GM19324 (cell line): ENCODE data around the gene NRM.
"Not testable (repeated sequence)": the region's sequence is repeated elsewhere in the genome, so short reads cannot be mapped to it uniquely, and the experiment has no call there.

Experiments used
- ATAC-seq: cut with Tn5 transposase; IDR thresholded peaks from one replicate; pipeline ENCODE4 v1.9.1; 2021; ENCODE audit warnings: mild to moderate bottlenecking, moderate library complexity; ENCODE audit not compliant: unreplicated experiment, low FRiP score

The NRM gene

GRCh38 chr6:30672445-30673253 is 18.1 kb downstream of the NRM start, which contains the start of gene DHX16:
Gene DHX16, minus strand, starts transcription at chr6:30673006. Its CDS starts 165 bp downstream, at chr6:30672841.
- peak; percentile 86 for ATAC-seq

- ATAC-seq: no peak
Measured at GRCh38 chr6:30670760-30671527, 19.8 kb downstream of the NRM start.

GRCh38 chr6:30666300-30666699 is 24.5 kb downstream of the NRM start:
- ATAC-seq: not testable (repeated sequence)

GRCh38 chr6:30664994-30665767 is 25.6 kb downstream of the NRM start:
- no peak for ATAC-seq

- ATAC-seq: not testable (repeated sequence)
Measured at GRCh38 chr6:30657922-30658321, 32.9 kb downstream of the NRM start.

- ATAC-seq: no peak
Measured at GRCh38 chr6:30657454-30657853, 33.3 kb downstream of the NRM start.

GRCh38 chr6:30656513-30656912 is 34.3 kb downstream of the NRM start:
- ATAC-seq: no peak

GRCh38 chr6:30655743-30656094 is 35.1 kb downstream of the NRM start:
- ATAC-seq: no peak

- no peak for ATAC-seq
Measured at GRCh38 chr6:30654798-30655742, 35.7 kb downstream of the NRM start.

- no peak for ATAC-seq
Measured at GRCh38 chr6:30651143-30651542, 39.6 kb downstream of the NRM start.

- ATAC-seq: peak; percentile 81
Measured at GRCh38 chr6:30647242-30648116, 43.3 kb downstream of the NRM start.

GRCh38 chr6:30646450-30647241 is 44.1 kb downstream of the NRM start, which contains the start of gene C6orf136:
Gene C6orf136, plus strand, starts transcription at chr6:30647133. Its CDS starts 99 bp downstream, at chr6:30647232.
- ATAC-seq: peak; percentile 51

GRCh38 chr6:30645989-30646388 is 44.8 kb downstream of the NRM start:
- no peak for ATAC-seq

- no peak for ATAC-seq
Measured at GRCh38 chr6:30644769-30645168, 46.0 kb downstream of the NRM start.

- no peak for ATAC-seq
Measured at GRCh38 chr6:30643656-30644055, 47.1 kb downstream of the NRM start.

- ATAC-seq: no peak
Measured at GRCh38 chr6:30641048-30641447, 49.7 kb downstream of the NRM start.

GRCh38 chr6:30640481-30640880 is 50.3 kb downstream of the NRM start:
- no peak for ATAC-seq
